Measurements from ENCODE around the gene GPR135. TPM values are rescaled to one million over a fixed set of nuclear protein-coding genes. Genes with fewer than 3 reads are reported as not detected.
A peak's percentile ranks its signal among the peaks of the same experiment; 100 is the strongest.

GPR135 gene
- total RNA-seq, 4 donors from 2014 or later, result 1.5 to 7.4 (median 5.2) TPM; not detected in 1

DNA sequence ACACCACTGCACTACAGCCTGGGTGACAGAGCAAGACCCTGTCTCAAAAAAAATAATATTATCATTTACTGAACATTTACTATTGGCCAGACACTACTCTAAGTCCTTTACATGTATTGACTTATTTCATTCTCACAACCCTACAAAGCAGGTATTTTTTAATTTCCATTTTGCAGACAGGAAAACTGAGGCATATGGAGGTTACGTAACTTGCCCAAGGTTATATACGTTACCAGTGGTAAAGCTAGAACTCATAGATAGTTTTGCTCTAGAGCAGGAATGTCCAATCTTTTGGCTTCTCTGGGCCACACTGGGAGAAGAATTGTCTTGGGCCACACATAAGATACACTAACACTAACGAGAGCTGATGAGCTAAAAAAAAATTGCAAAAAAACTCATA, 13.4 kb upstream of the GPR135 start:
- Histone ChIP-seq H3K9me3 (no peaks in the 10 kb centered on the region), H3K27me3 (no peaks in the 10 kb centered on the region), H3K36me3 (peaks cover 0 to 15% (median 2%) of the 10 kb centered on the region in 4 donors), H3K27ac (no peak overlapping the region), H3K4me3 (no peak overlapping the region), H3K4me1 (peaks cover 10 to 37% (median 22%) of the 10 kb centered on the region in 4 donors)
- no peak for DNase-seq
- in situ Hi-C loops (cut with MboI; ENCODE audit: low pct_ligation_motif_present in 1 of 4, low pct_unique_long_range_greater_than_20kb in 1 of 4, low sequenced_read_pairs in 3 of 4), result no loop called here
- WGBS, 2 donors (ENCODE audit: low coverage in 1 of 2), result 93 to 96% methylated on average over 3 of the region's 3 CpGs
- intact Hi-C loops (cut with DNase I; ENCODE audit: low total_unique reads), result no loop called here
- TF ChIP-seq, protein P1, sequence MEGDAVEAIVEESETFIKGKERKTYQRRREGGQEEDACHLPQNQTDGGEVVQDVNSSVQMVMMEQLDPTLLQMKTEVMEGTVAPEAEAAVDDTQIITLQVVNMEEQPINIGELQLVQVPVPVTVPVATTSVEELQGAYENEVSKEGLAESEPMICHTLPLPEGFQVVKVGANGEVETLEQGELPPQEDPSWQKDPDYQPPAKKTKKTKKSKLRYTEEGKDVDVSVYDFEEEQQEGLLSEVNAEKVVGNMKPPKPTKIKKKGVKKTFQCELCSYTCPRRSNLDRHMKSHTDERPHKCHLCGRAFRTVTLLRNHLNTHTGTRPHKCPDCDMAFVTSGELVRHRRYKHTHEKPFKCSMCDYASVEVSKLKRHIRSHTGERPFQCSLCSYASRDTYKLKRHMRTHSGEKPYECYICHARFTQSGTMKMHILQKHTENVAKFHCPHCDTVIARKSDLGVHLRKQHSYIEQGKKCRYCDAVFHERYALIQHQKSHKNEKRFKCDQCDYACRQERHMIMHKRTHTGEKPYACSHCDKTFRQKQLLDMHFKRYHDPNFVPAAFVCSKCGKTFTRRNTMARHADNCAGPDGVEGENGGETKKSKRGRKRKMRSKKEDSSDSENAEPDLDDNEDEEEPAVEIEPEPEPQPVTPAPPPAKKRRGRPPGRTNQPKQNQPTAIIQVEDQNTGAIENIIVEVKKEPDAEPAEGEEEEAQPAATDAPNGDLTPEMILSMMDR (IDR thresholded peaks at IDR 0.05), result no peak
- no peak for TF ChIP-seq EP300 (IDR thresholded peaks at IDR 0.05; ENCODE audit: low read depth)
- no peak for TF ChIP-seq POLR2A (IDR thresholded peaks at IDR 0.05)
- no peak for TF ChIP-seq POLR2AphosphoS5 (IDR thresholded peaks at IDR 0.05)

- in situ Hi-C loops (cut with MboI; ENCODE audit: low pct_ligation_motif_present in 1 of 4, low pct_unique_long_range_greater_than_20kb in 1 of 4, low sequenced_read_pairs in 3 of 4), result no loop called here
- Histone ChIP-seq H3K27me3 (no peaks in the 10 kb centered on the region), H3K4me3 (no peak overlapping the region), H3K4me1 (peaks cover 0 to 10% (median 3%) of the 10 kb centered on the region in 4 donors), H3K27ac (no peak overlapping the region), H3K9me3 (no peaks in the 10 kb centered on the region), H3K36me3 (peaks cover 0 to 29% (median 2%) of the 10 kb centered on the region in 4 donors)
- no peak for DNase-seq
- no peak for TF ChIP-seq EP300 (IDR thresholded peaks at IDR 0.05; ENCODE audit: low read depth)
- TF ChIP-seq, protein P1 (IDR thresholded peaks at IDR 0.05), result no peak
- TF ChIP-seq POLR2AphosphoS5 (IDR thresholded peaks at IDR 0.05), result no peak
- no peak for TF ChIP-seq POLR2A (IDR thresholded peaks at IDR 0.05)
- 91% methylated on average over 1 of the region's 1 CpG; no CpG with 5 or more reads in 1 of the 2 donors for WGBS, 2 donors (ENCODE audit: low coverage in 1 of 2)
- intact Hi-C loops (cut with DNase I; ENCODE audit: low total_unique reads), result no loop called here
Observed at GRCh38 chr14:59475709-59476108, 10.5 kb upstream of the GPR135 start.

DNA sequence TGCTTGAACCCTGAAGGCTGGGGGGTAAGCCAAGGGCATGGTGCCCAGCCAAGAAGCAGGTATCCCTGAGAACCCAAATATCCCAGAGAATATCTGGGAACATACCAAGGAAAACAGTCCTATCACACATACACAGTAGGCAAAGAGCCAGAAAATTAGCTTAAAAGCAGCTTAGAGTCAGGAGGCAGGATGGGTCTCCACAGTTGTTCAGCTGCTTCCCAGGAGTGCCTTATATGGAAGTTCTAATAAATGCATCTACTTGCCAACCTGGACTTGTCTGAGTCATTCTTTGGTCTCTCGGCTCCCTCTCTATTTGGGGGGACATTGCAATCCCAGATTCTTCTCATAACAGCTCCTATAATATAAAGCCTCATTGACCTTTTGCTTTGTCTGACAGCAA, 9.0 kb upstream of the GPR135 start:
- Histone ChIP-seq H3K4me3 (no peak overlapping the region), H3K27me3 (no peaks in the 10 kb centered on the region), H3K27ac (no peak overlapping the region), H3K9me3 (no peaks in the 10 kb centered on the region), H3K36me3 (peaks cover 0 to 29% (median 2%) of the 10 kb centered on the region in 4 donors), H3K4me1 (peaks cover 0 to 3% (median 0%) of the 10 kb centered on the region in 4 donors)
- 63 to 82% methylated on average over 1 of the region's 1 CpG for WGBS, 2 donors (ENCODE audit: low coverage in 1 of 2)
- intact Hi-C loops (cut with DNase I; ENCODE audit: low total_unique reads) (no loop called here), in situ Hi-C loops (cut with MboI; ENCODE audit: low pct_ligation_motif_present in 1 of 4, low pct_unique_long_range_greater_than_20kb in 1 of 4, low sequenced_read_pairs in 3 of 4) (loop anchor here in 1 of 4 donors (25.0 kb wide), 1 partner anchor 987 kb away; no protein-coding TSS in a partner anchor)
- DNase-seq, result no peak
- TF ChIP-seq EP300 (IDR thresholded peaks at IDR 0.05; ENCODE audit: low read depth) (no peak), POLR2AphosphoS5 (IDR thresholded peaks at IDR 0.05) (no peak), POLR2A (IDR thresholded peaks at IDR 0.05) (no peak)
- TF ChIP-seq, protein P1 (IDR thresholded peaks at IDR 0.05), result no peak

- 1% methylated on average over 26 of the region's 105 CpGs; no CpG with 5 or more reads in 1 of the 2 donors for WGBS, 2 donors (ENCODE audit: low coverage in 1 of 2)
Observed at GRCh38 chr14:59464486-59465315, 479 bp downstream of the GPR135 start.

More at GRCh38 chr14:59464486-59465315, 479 bp downstream of the GPR135 start:
- DNase-seq, result peak; percentile 72
- TF ChIP-seq POLR2AphosphoS5 (IDR thresholded peaks at IDR 0.05) (no peak), EP300 (IDR thresholded peaks at IDR 0.05; ENCODE audit: low read depth) (no peak)
- peaks cover 4 to 16% (median 12%) of the 10 kb centered on the region in 4 donors for H3K4me1 ChIP-seq
- H3K9me3 ChIP-seq, result no peaks in the 10 kb centered on the region
- H3K27me3 ChIP-seq, result peaks cover 7% of the 10 kb centered on the region
- H3K4me3 ChIP-seq, result peak overlapping the region; percentile 48 to 66 (median 59)
- in situ Hi-C loops (cut with MboI; ENCODE audit: low pct_ligation_motif_present in 1 of 4, low pct_unique_long_range_greater_than_20kb in 1 of 4, low sequenced_read_pairs in 3 of 4), result loop anchor here in 1 of 4 donors (25.0 kb wide), 1 partner anchor 977 kb away; no protein-coding TSS in a partner anchor
- no peaks in the 10 kb centered on the region for H3K36me3 ChIP-seq
- H3K27ac ChIP-seq, result peak overlapping the region; percentile 66 to 85 (median 82)
- intact Hi-C loops (cut with DNase I; ENCODE audit: low total_unique reads), result no loop called here
